Panc1 (cell line): ENCODE measurements around the gene LIPC. TPM values are rescaled to one million over a fixed set of nuclear protein-coding genes. Genes with fewer than 3 reads are reported as not detected.

ENCODE experiments used
- ATAC-seq: fragments of 200-7000 bp; cut with Tn5 transposase; 2 replicates; pipeline ENCODE4 v1.9.1; 2020; ENCODE audit warnings: mild to moderate bottlenecking, moderate library complexity
- BruUV-seq: library from RNA; stranded (reverse); fragments of 400-500 nt; replicated peaks from 2 replicates; lab custom pipeline; 2021; lab: Mats Ljungman, UMichigan
- CTCF ChIA-PET: fragments of 300-600 bp; sonication (Branson Sonifier 250); formaldehyde crosslinking; loops from one replicate; lab custom pipeline; 2022; ENCODE audit warnings: antibody characterized with exemption; lab: Charles Lee
- POLR2A ChIA-PET: fragments of 300-600 bp; sonication (Branson Sonifier 250); formaldehyde crosslinking; loops from one replicate; lab custom pipeline; 2022; ENCODE audit warnings: antibody characterized with exemption; lab: Charles Lee
- DNase-seq: peaks from one replicate; pipeline ENCODE4 v3.0.0-alpha.2; 2010; ENCODE audit warnings: low read depth, low spot score
- H3K27ac ChIP-seq: 2 replicates; pipeline ENCODE4 v1.5.1; 2011; ENCODE audit warnings: mild to moderate bottlenecking, low read length, inconsistent platforms
- H3K27me3 ChIP-seq: fragments of 200-500 bp; sonication (Bioruptor generic); 2 replicates; pipeline ENCODE4 v1.6.0; 2014; ENCODE audit warnings: low read length, inconsistent platforms; ENCODE audit not compliant: control insufficient read depth, insufficient read depth
- H3K36me3 ChIP-seq: fragments of 200-500 bp; sonication (Bioruptor generic); 2 replicates; pipeline ENCODE4 v1.5.1; 2014; ENCODE audit warnings: inconsistent platforms, mild to moderate bottlenecking, low read length, moderate library complexity; ENCODE audit not compliant: control insufficient read depth, insufficient read depth
- H3K4me1 ChIP-seq: 2 replicates; pipeline ENCODE4 v1.5.1; 2011; ENCODE audit warnings: inconsistent platforms, mild to moderate bottlenecking, low read length, moderate library complexity; ENCODE audit not compliant: control insufficient read depth, insufficient read depth
- H3K4me3 ChIP-seq, 2 experiments: 2 replicates each; pipeline ENCODE4 v1.5.1; 2011 to 2012; ENCODE audit warnings: low read depth in 2 of 2, low read length in 2 of 2, mild to moderate bottlenecking in 2 of 2, inconsistent platforms in 1 of 2, moderate library complexity in 1 of 2
- H3K9me3 ChIP-seq: fragments of 200-500 bp; sonication (Bioruptor generic); 2 replicates; pipeline ENCODE4 v1.5.1; 2014; ENCODE audit warnings: low read depth, mild to moderate bottlenecking, inconsistent platforms, low read length, moderate library complexity; ENCODE audit not compliant: control insufficient read depth, insufficient read depth
- CTCF ChIP-seq: fragments of 450-650 bp; IDR thresholded peaks from 2 replicates; pipeline ENCODE4 v1.5.1; 2017; ENCODE audit warnings: mild to moderate bottlenecking
- POLR2AphosphoS5 ChIP-seq: IDR thresholded peaks from 2 replicates; pipeline ENCODE4 v1.6.1; 2012; ENCODE audit warnings: mild to moderate bottlenecking, low read depth, low read length, moderate library complexity
- REST ChIP-seq, 2 experiments: IDR thresholded peaks; 2 replicates each; pipeline ENCODE4 v1.6.1; 2011 to 2012; ENCODE audit warnings: low read depth in 2 of 2, control low read depth in 1 of 2, low read length in 1 of 2, mild to moderate bottlenecking in 1 of 2, moderate library complexity in 1 of 2; ENCODE audit not compliant: insufficient read depth in 1 of 2
- SIN3A ChIP-seq: IDR thresholded peaks from 2 replicates; pipeline ENCODE4 v1.6.1; 2012; ENCODE audit warnings: low read depth, mild to moderate bottlenecking, low read length, moderate library complexity, borderline replicate concordance; ENCODE audit not compliant: insufficient read depth
- TCF7L2 ChIP-seq: IDR thresholded peaks from 2 replicates; pipeline ENCODE4 v1.6.1; 2011; ENCODE audit warnings: mild to moderate bottlenecking, low read depth, low read length, inconsistent platforms
- in situ Hi-C: cut with HindIII; loops from 2 replicates; pipeline ENCODE4 v1.10.0; 2016; ENCODE audit warnings: low sequenced_read_pairs, low pct_unique_long_range_greater_than_20kb
- intact Hi-C: fragments of 100-400 bp; cut with micrococcal nuclease; formaldehyde crosslinking; loops from one replicate; pipeline ENCODE4 v1.10.0; 2022; ENCODE audit not compliant: unreplicated experiment
- total RNA-seq: library from RNA; stranded (reverse); gene quantifications from one replicate; pipeline ENCODE4 v1.2.1, GENCODE V29; 2021; ENCODE audit not compliant: unreplicated experiment

Gene LIPC
- total RNA-seq, 1 experiment from 2014 or later: not detected

GRCh38 chr15:58459045-58459444 lies 27.3 kb downstream of the LIPC start:
- Histone ChIP-seq H3K27me3 (no peaks in the 10 kb centered on the region), H3K27ac (no peak overlapping the region), H3K9me3 (no peaks in the 10 kb centered on the region), H3K4me1 (peaks cover 3% of the 10 kb centered on the region; the same call in 1 of the 2 replicates), H3K4me3 (no peak overlapping the region), H3K36me3 (no peaks in the 10 kb centered on the region)
- no peak for TF ChIP-seq SIN3A
- TF ChIP-seq TCF7L2: no peak
- TF ChIP-seq POLR2AphosphoS5: no peak
- no peak for TF ChIP-seq CTCF
- no peak for TF ChIP-seq REST (IDR thresholded peaks at IDR 0.05; ENCODE audit: insufficient read depth in 1 of 2, low read depth in 2 of 2, low read length in 1 of 2)
- ChIA-PET CTCF (no interaction called here), POLR2A (no interaction called here)
- DNase-seq (no peak), ATAC-seq (no peak)
- in situ Hi-C loops: no loop called here
- BruUV-seq: no TSS peak
- intact Hi-C loops: no loop called here

GRCh38 chr15:58459560-58459959 lies 27.8 kb downstream of the LIPC start:
- H3K27me3 ChIP-seq: no peaks in the 10 kb centered on the region
- BruUV-seq: no TSS peak
- TF ChIP-seq POLR2AphosphoS5: no peak
- intact Hi-C loops (no loop called here), in situ Hi-C loops (no loop called here)
- ChIA-PET POLR2A (no interaction called here), CTCF (no interaction called here)
- ATAC-seq (no peak), DNase-seq (no peak)
- no peak overlapping the region for H3K4me3 ChIP-seq
- H3K27ac ChIP-seq: no peak overlapping the region
- no peaks in the 10 kb centered on the region for H3K36me3 ChIP-seq
- peaks cover 3% of the 10 kb centered on the region; the same call in 1 of the 2 replicates for H3K4me1 ChIP-seq
- no peaks in the 10 kb centered on the region for H3K9me3 ChIP-seq

- BruUV-seq: no TSS peak
- Histone ChIP-seq H3K4me1 (peaks cover 3% of the 10 kb centered on the region; the same call in 1 of the 2 replicates), H3K9me3 (no peaks in the 10 kb centered on the region), H3K4me3 (no peak overlapping the region), H3K27ac (no peak overlapping the region), H3K36me3 (no peaks in the 10 kb centered on the region), H3K27me3 (no peaks in the 10 kb centered on the region)
- in situ Hi-C loops (no loop called here), intact Hi-C loops (no loop called here)
- ATAC-seq (no peak), DNase-seq (no peak)
- ChIA-PET CTCF (no interaction called here), POLR2A (interaction anchor here (0.5 kb wide), 1 partner anchor 136 kb away, joined by 5 read pairs; no protein-coding TSS in a partner anchor)
- TF ChIP-seq CTCF (no peak), TCF7L2 (no peak), SIN3A (no peak), POLR2AphosphoS5 (no peak), REST (IDR thresholded peaks at IDR 0.05; ENCODE audit: insufficient read depth in 1 of 2, low read depth in 2 of 2, low read length in 1 of 2) (no peak)
Measured at GRCh38 chr15:58460116-58460790, 28.5 kb downstream of the LIPC start.
